Activated CD4-positive, alpha-beta T cell treated with anti-CD3 and anti-CD28 coated beads for 24 hours (primary cell): ENCODE data around the gene ZNF532.

Source experiments
- DNase-seq, 2 donors: peaks; one replicate each; pipeline ENCODE4 v3.0.0-alpha.2; 2020; ENCODE audit warnings: low read depth in 2 of 2

ZNF532 gene

DNA sequence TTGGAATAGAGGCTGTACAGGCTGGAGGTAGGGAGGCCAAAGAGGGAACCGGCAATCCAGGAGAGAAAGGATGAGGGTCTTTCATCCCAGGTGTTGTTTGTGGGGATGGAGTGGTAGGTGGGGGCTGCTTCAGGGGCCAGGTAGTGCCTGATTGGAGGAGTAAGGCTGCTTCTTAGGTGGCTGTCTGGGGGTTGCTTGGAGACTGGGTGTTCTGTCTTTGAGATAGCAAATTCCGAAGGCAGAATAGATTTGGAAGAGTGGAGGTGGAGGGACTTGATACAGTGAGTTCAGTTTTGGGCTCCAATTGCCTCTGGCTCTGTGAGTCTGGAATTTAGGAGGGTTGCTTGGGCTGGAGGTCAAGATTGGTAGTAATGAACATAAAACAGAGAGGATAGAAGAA lies 5.9 kb downstream of the ZNF532 start:
- DNase-seq = no peak

DNA sequence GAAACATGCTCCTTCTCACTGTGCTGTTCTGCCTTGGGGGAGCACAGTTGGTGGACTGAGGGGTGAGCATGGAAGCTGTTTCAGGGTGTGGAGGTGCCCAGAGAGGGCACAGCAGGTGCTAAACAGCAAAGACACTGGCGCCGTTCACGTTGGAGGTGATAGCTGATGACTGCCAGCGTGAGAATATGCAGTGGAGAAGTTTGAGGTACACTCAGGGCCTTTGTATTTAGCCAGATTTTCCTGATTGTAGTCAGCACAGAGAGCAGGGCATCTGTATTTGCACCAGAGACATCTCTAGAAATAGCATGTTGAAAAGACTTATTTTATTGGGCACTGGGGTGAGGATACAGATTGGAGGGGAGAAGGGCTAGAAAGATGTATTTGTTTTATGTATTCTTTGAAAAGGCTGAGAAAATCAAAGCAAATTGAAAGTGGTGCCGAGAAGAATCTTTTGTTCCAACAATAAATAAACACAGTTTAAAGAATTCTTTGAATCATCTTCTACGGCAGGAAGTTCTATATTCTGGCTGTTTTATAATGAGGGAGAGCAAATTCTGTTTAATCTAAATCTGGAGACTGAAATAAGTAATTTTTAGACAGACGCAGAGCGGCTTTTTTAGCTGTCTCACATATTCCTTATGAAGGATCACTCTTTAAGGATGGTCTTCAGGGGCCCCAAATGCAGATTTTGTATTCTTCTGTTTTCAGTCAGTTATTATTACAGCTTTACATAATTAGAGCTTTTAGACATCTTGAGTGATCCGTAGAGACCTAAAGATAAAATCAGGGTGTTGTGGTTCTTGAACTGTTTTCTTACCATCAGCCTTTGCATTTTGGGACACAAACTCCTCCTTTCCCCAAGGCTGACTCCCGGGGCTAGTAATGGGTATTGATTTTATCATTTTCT lies 7.1 kb downstream of the ZNF532 start:
- DNase-seq = no peak

DNA sequence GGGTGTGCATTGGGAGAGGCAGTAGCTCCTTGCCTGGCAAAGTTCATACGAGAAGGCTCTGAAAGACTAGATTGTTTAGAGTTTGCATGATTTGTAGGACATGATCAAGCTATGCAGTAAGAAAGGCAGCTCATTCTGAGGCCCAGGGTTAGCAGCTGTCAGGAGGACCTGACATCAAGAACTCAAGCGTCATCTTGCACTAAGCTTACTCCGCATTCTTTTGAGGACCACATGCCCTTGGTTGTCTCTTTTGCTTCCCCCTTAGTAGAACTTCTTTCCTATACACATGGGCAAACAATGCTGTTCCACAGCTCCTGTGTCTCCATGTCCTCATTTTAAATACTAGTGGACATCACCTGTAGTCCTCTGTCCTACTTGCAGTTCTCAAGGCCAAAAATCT lies 14.0 kb downstream of the ZNF532 start:
- DNase-seq = no peak

DNA sequence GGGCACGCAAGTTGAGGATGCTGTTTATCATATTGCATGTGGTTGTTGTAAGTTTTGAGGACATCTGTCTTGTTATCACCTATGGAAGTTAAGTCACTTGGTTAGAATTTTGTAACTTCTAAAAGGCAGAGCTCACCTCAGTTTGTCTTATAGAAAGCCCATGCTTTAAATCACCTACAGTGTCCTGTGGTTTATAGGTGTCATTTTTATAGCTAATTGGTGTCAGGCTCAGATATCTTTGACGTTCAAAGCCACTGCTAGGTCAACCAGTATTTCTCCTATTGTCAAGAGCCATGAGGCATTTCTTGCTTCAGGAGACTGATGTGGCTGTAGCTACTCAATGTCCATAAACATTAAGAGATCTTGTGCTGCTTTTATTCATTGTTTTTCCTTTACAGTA lies 16.8 kb downstream of the ZNF532 start:
- no peak for DNase-seq

DNA sequence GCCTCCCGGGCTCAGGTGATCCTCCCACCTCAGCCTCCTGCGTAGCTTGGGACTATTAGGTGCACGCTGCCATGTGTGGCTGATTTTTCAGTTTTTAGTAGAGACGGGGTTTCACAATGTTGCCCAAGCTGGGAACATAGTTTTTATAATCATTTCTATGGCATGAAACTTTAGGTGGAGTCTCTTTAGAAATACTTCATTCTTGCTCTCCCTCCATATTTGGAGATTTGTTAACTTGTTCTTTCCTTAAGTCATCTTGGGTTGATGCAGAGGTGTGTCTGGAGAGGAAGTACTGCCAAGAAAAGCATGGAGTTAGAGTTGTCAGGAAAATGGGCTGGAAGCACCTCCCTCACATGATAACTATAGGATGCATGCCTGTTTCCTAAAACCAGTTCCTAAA lies 17.4 kb downstream of the ZNF532 start:
- no peak for DNase-seq

DNA sequence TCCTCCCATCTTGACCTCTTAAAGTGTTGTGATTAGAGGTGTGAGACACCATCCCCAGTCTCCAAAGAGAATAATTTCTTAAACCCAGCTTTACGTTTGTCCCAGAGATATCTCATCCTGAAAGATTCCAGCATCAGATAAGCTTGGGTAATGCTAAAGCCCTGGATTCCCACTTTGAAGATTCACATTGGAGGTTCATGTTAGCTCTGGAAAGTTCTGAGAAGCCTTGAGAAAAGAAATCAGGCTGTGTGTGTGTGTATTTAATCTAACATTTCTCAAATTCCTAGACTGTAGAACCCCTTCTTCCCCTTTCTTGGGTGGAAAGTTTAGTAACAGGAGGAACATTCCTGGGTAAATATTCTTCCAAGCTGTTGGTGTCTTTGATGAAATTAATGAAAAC lies 18.0 kb downstream of the ZNF532 start:
- no peak for DNase-seq

DNA sequence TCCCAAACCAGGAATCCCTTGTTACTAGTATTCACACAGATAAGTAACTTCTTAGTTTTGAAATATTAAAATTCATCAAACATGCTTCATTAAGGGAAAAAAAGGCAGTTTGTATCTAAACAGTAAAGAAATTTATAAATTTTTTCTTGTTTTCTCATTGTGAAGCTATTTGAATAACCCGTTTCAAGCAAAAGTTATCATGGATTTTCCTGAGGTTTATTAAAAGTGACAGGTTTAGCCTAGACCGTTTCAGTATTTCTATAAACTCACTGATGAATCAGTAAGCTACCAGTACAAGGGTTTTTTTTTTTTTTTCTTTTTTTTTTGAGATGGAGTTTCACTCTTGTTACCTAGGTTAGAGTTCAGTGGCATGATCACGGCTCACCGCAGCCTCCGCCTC lies 20.0 kb downstream of the ZNF532 start:
- DNase-seq = no peak

DNA sequence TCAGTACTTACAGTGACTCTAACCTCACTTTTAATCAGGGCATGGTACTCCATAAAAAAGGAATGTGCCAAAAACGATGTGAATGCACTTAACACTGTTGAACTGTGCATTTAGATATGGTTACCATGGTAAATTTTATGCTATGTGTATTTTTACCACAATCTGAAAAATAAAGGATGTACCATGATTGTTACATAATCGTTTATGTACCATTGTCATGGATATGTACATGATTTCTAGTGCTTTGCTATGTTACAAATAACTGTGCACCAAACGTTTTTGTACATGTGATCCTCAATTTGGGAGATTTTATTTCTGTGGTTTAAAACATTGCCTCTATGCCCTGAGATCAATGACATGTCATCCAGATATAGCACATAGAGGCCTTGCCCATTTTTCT lies 21.8 kb downstream of the ZNF532 start:
- no peak for DNase-seq

DNA sequence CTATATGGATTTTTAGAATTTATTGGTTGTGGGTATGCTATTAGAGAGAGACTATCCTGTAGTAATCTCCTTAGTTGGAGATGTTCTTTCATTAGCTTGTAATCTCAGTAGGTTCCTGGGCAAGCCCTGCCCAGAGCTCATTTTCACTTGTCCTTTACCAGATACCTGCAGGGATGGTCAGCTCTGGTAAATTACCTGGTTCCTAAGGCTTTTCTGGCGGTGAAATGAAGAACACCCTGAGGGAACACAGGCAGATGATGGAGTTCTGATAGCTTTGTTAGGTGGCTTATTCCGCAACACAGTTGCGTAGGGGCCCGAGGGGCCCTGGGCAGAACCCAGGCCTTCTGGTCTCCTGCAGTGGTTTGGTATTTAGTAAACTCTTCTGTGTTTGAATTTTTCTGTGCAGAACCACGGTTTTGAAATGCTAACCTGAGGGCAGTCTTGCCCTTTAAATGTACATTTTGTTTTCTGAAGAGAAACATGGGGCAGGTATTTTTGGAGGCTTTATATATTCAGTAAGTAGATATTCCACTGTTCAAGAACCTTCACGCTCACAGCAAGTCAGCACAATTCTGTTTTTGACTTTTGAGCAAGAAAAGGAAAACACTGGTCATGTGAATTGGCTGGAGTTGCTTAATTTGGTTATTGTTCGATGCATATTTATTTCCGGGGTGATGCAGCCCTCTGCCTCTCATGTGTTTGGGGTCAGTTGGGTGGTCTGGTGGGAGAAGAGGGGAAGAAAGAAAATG lies 22.4 kb downstream of the ZNF532 start:
- no peak for DNase-seq

DNA sequence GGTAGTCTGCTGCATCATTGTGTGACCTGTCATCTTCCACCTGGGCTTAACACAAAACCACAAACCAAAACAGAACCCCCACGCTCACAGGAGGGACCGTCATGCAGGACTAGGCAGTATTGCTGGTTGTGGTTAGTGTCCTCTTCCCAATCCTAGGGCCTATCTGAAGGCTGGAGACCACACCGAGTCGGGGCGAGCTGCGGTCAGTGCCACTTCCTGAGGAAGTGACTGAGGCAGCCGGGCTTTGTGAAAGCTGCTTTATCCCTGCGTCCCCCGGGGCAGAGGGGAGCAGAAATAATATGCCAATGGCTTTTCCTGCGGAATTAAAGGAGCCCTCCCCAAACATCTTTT lies 22.9 kb downstream of the ZNF532 start:
- no peak for DNase-seq

DNA sequence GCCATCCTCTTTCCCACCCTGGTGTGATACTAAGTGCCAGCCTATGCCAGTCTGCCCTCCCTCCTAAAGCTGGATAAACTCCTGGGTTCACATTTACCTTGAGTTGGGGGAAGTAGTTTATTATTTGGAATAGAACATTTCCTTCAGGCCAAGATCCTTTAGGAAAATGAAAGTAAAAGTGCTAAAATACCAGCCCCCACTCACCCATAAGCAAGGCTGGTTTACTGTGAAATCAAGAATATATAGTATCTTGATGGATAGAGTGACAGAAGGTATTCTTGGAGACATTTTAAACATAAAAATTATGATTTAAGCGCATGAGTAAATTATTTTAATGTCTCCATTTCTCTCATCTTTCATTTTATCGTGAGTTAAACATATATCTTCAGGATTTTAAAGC lies 27.1 kb downstream of the ZNF532 start:
- no peak for DNase-seq

DNA sequence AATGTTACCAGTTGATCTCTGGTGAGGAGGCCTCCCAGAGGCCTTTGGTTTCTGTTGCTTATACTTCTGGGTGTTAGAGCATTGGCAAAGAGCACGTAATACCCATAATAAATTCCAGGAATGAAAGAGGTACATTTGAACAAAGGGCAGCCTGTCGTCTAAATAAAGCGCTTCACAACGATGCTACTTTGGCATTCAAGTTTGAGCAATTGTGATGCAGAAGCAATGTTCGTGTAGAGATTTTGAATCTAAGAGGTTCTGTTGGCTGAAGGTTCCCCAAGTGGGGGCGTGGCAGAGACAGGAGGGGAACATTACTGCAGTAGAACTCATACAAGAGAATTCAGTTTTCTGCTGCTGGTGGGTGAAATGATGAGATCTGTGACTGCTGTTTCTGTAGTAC lies 27.8 kb downstream of the ZNF532 start:
- DNase-seq = no peak

DNA sequence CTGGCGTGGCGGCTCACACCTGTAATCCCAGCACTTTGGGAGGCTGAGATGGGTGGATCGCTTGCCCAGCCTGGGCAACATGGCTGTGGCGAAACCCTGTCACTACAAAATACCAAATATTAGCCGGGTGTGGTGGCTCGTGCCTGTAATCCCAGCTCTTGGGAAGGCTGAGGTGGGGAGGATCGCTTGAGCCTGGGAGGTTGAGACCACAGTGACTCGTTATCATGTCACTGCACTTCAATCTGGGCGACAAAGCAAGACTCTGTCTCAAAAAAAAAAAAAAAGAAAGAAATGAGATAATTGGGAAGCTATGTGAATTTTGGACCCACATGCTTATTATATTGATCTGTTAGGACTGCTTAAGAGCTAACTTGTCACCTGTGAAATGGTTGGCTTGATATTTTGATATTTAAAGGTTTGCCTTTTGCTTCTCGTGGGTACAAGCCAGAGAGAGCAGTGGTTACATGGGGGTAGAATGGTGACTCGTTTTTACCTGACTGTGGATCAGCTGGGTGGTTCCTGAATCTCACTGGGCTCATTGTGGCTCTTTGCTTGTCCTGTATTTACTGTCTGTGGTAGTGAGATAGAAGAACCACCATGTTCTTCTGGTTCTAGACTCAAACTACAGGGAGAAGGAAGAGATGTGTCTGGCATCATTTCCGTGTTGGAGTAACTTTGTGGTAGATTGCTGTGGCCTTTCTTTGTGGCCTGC lies 28.9 kb downstream of the ZNF532 start:
- no peak for DNase-seq

DNA sequence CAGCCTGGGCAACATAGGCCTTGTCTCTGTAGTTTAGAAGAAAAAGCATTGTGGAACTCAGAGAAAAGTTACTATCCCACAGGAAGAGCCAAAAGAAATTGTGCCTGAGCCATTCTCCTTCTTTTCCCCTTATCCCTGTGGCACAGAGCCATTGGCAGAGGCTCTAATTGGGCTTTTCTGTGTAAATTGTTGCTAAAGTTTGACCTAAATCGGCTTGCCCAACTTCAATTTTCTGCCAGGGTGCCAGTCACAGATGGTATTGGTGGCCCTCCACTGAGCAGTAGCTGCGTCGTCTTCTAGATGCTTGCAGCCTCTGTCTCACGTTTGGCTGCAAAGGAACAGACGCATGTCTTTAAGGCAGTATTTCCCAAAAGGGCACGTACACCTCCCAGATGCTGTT lies 30.3 kb downstream of the ZNF532 start:
- DNase-seq = no peak

DNA sequence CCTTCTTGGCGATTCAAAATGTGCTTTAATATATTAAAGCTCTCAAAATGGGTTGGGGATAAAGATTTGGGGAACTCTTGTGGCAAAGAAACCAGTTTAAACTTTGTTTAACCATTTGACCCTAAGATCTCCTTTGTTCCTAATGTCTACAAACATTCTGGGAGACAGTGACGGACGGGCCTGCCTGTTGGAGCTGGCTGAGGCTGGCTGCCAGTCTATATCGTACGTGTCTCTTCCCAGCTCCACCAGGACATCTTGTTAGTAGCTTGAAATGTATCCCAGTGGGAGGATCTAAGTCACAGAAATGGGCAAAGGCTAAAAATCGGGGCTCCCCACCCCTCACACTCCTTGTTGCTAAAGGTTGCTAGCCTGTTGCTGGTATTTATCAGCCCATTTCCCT lies 30.7 kb downstream of the ZNF532 start:
- DNase-seq = no peak

DNA sequence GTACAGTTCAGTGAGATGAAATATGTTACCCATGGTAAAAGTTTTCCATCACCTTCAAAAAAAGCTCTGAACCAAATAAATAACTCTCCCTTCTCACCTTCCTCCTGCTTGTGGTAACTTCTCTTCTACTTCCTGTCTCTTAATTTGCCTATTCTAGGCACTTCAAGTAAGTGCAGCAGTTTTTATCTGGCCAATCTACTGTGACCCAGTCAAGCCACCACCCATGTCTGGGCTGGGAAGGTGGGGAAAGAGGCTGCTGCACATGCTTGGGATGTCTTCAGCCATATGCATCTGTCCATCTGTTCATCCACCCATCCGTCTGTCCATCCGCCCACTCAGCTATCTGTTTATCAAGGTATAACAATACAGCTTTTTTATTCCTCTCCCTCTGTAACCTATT lies 31.6 kb downstream of the ZNF532 start:
- no peak for DNase-seq

DNA sequence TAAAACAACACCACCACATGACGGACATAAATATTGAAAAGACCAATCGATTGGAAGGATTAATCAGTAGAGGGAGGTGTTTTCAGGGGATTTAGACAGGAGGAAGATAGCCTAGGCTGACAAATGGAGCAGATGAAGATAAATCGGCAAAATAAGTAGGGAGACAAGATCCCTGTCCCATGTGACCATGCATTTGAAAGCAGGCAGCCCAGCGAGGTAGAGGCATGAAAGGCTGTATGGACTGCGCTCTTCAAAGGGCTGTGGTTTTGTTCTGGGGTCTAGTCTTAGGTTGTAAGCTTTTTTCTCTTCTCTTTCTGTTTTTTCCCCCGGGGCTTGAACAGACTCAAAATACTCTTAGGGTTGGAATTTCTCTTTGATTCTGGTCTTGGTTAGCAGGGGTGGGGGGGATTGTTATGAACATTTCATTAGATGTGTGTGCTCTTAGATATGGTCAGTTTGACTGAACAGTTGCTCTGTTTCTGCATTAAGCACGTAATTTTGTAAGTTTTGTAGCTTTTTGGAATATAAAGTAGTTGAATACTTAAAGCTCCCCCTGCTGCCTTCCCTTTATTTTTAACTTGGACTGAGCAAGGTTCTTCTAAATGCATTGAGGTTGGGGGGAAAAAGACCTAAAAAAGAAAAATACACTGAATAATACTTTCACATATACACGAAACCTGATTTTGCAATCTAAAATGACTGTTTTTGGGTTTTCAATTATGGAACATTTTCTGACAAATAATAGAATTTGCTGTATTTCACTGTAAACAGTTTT lies 32.2 kb downstream of the ZNF532 start:
- DNase-seq = no peak

DNA sequence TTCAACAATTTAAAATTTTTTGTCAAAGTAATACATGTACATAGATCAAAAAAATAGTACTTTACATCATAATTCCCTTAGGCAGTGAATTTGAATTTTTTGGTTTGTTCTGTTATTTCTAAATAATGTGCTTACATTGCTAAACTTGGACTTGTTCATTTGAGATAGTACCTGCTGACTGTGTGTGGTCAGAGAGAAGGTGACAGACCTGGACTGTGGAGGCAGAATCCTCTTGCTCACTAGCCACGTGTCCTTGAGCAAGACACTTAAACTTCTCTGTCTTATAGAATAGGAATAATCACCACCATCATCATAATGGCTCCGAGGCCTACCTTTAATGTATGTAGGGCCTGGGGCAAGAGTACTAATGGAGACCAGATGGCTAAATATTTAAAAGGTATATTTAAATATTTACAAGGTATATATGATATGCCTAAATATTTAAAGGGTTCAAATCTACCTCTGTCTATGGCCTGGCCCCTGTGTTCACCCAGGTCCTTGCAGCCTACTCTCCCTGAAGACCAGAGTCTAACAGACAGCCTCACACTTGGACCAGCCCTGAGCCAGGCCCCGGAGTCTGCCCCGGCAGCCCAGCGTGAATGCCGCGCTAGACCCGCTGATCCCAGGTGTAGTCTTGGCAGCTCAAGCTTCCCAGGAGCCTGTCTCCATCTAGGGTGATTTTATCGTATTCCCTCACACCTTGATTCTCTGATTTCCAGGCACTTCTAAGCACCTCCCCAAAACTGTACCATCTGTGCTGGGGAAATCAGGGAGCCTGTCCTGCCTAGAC lies 33.5 kb downstream of the ZNF532 start:
- no peak for DNase-seq

DNA sequence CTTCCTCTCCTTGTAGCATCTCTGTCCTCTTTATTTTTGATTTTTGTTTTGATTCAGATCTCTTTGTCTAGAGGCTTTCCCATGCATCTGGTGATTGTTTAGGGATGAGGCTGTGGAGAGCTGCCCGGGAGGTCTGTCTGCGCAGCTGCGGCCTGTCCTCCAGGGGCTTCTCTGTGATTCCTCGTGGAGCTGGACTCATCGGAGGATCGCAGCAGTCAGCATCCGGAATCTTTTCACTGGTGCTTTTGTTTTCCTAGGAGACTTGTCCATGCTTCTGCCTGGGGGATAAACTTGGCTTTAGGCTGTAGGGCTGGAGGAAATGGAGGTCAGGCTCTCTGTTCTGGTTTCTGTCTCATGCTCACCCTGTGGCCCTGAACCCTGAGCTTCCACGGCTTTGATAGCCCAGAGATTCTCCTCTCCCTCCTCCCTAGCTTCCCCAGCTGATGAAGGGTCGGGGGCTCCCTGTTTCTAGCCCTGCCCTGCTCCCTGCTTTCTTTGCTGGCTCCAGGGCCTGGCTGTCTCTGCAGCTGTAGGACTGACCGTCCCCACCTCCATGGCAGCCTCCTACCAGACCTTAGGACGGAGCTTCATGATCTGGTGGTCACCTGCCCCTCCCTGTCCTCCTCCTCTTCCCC lies 35.5 kb downstream of the ZNF532 start:
- no peak for DNase-seq

DNA sequence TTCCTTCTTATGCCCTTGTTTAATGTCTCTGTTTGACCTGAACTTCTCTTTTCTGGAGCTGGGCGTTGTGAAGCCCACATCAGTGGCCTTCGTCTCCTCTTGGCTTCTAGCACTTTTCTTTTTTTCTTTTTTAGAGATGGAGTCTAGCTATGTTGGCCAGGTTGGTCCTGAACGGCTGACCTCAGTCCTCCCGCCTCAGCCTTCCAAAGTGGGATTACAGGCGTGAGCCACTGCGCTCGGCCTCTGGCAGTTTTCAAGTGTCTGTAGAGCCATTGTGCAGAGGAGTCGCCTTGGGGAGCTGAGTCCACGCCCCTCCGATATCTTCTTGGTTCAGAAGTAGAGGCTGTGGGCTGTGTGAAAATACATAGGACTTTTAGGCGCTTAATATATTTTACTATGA lies 36.5 kb downstream of the ZNF532 start:
- DNase-seq = no peak

DNA sequence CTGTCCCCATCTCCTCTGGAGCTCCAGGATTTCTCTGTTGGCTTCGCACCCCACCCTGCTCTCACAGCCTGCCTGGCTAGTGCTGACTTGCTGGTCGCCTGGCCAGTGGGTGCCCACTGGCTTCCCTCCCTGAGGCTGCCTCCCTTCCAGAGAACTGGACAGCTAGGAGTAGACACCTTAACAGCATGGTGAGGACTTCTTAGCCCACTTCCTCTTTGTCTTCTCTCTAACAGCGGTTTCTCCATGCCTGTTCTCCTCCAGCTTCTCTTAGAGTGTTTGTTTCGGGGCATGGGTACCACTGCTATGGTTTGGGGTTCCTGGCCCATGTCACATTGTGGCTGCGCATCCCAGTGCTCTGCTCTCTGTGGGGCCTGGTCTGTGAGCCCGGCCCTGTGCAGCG lies 37.1 kb downstream of the ZNF532 start:
- no peak for DNase-seq
